SK-N-SH (cell line): Measurements from ENCODE around the gene SKA1. TPM values are rescaled to one million over a fixed set of nuclear protein-coding genes. Genes with fewer than 3 reads are reported as not detected.
"Not testable (repeated sequence)": the region's sequence is repeated elsewhere in the genome, so short reads cannot be mapped to it uniquely, and the experiment has no call there.

Experiments used
- CTCF ChIA-PET: fragments of 300-600, 350-600 bp; formaldehyde crosslinking; extraction: SDS; loops from one replicate; lab custom pipeline; 2021; lab: Yijun Ruan, JAX
- POLR2A ChIA-PET: fragments of 350-600 bp; sonication (Branson Sonifier 250); formaldehyde crosslinking; extraction: SDS; loops from one replicate; lab custom pipeline; 2020; ENCODE audit warnings: antibody characterized with exemption, inconsistent platforms; lab: Yijun Ruan, JAX
- DNase-seq: peaks from one replicate; pipeline ENCODE4 v3.0.0; 2012
- H2AFZ ChIP-seq: fragments of 200-600 bp; sonication (generic); 2 replicates; pipeline ENCODE4 v1.8.1; 2016; ENCODE audit warnings: antibody characterized with exemption, mild to moderate bottlenecking, low read depth
- H3F3A ChIP-seq: fragments of 200-600 bp; sonication (generic); replicated peaks from 2 replicates; pipeline ENCODE3; 2016; ENCODE audit warnings: antibody characterized with exemption, mild to moderate bottlenecking; ENCODE audit not compliant: insufficient read depth
- H3K27ac ChIP-seq, 2 experiments: fragments of 200-500 bp in 1 of 2; fragments of 200-600 bp in 1 of 2; sonication (Bioruptor generic) in 1 of 2; sonication (generic), shearing (Covaris generic) in 1 of 2; 2 replicates each; pipeline versions ENCODE4 v1.5.1 to v1.6.1; 2014 to 2016; ENCODE audit warnings: low read depth in 2 of 2, inconsistent platforms in 1 of 2, low read length in 1 of 2, mild to moderate bottlenecking in 1 of 2, mixed read lengths in 1 of 2
- H3K27me3 ChIP-seq: fragments of 200-600 bp; sonication (generic), shearing (Covaris generic); 2 replicates; pipeline ENCODE4 v1.6.1; 2016; ENCODE audit warnings: mixed run types; ENCODE audit not compliant: insufficient read depth
- H3K36me3 ChIP-seq, 2 experiments: fragments of 200-500 bp in 1 of 2; fragments of 200-600 bp in 1 of 2; sonication (Bioruptor generic) in 1 of 2; sonication (generic) in 1 of 2; replicated peaks in 1 of 2; 2 replicates each; pipeline versions ENCODE3 to v1.5.1; 2014 to 2016; ENCODE audit warnings: low read length in 1 of 2, mild to moderate bottlenecking in 1 of 2; ENCODE audit not compliant: insufficient read depth in 2 of 2, control insufficient read depth in 1 of 2
- H3K4me1 ChIP-seq, 2 experiments: fragments of 200-500 bp in 1 of 2; fragments of 200-600 bp in 1 of 2; sonication (Bioruptor generic) in 1 of 2; sonication (generic), shearing (Covaris generic) in 1 of 2; 2 replicates each; pipeline versions ENCODE4 v1.5.1 to v1.6.1; 2014 to 2016; ENCODE audit warnings: low read depth in 1 of 2, low read length in 1 of 2, mixed run types in 1 of 2; ENCODE audit not compliant: insufficient read depth in 2 of 2, control insufficient read depth in 1 of 2
- H3K4me2 ChIP-seq: fragments of 200-600 bp; sonication (generic), shearing (Covaris generic); 2 replicates; pipeline ENCODE4 v1.6.1; 2017; ENCODE audit warnings: mixed run types
- H3K4me3 ChIP-seq, 2 experiments: fragments of 200-500 bp in 1 of 2; fragments of 200-600 bp in 1 of 2; sonication (Bioruptor generic) in 1 of 2; sonication (generic), shearing (Covaris generic) in 1 of 2; 2 replicates each; pipeline versions ENCODE4 v1.5.1 to v1.8.1; 2014 to 2016; ENCODE audit warnings: low read depth in 2 of 2, inconsistent platforms in 1 of 2, low read length in 1 of 2, mild to moderate bottlenecking in 1 of 2, mixed read lengths in 1 of 2, moderate library complexity in 1 of 2
- H3K79me2 ChIP-seq: fragments of 200-600 bp; sonication (generic); 2 replicates; pipeline ENCODE4 v1.8.1; 2017; ENCODE audit warnings: mild to moderate bottlenecking; ENCODE audit not compliant: insufficient read depth
- H3K9ac ChIP-seq: fragments of 200-600 bp; sonication (generic); 2 replicates; pipeline ENCODE4 v1.6.1; 2017; ENCODE audit warnings: mixed run types
- H3K9me2 ChIP-seq: fragments of 200-600 bp; sonication (generic); 2 replicates; pipeline ENCODE4 v1.6.1; 2017; ENCODE audit warnings: mixed run types
- H3K9me3 ChIP-seq: fragments of 200-600 bp; sonication (generic); 2 replicates; pipeline ENCODE4 v1.6.1; 2017; ENCODE audit warnings: mixed run types, mild to moderate bottlenecking, moderate library complexity
- H4K20me1 ChIP-seq: fragments of 200-600 bp; sonication (generic); 2 replicates; pipeline ENCODE4 v1.6.1; 2017; ENCODE audit warnings: mild to moderate bottlenecking, mixed run types; ENCODE audit not compliant: insufficient read depth
- CHD2 ChIP-seq: fragments of 150-350 bp; IDR thresholded peaks from 2 replicates; pipeline ENCODE4 v1.6.1; 2018; ENCODE audit warnings: low read length; ENCODE audit not compliant: partially characterized antibody
- EZH2phosphoT487 ChIP-seq: fragments of 200-600 bp; sonication (generic); IDR thresholded peaks from 2 replicates; pipeline ENCODE4 v1.6.1; 2017; ENCODE audit warnings: low read depth, mixed run types, mild to moderate bottlenecking, antibody characterized with exemption, moderate library complexity, borderline replicate concordance
- FOXJ3 ChIP-seq: sonication (generic); formaldehyde crosslinking; IDR thresholded peaks from 2 replicates; pipeline ENCODE4 v1.5.1; 2020; ENCODE audit warnings: mild to moderate bottlenecking, missing genetic modification reagents
- GATA2 ChIP-seq: sonication (generic); formaldehyde crosslinking; IDR thresholded peaks from 2 replicates; pipeline ENCODE4 v1.5.0; 2020; ENCODE audit warnings: mild to moderate bottlenecking, missing genetic modification reagents
- IRF3 ChIP-seq: fragments of 150-350 bp; IDR thresholded peaks from 2 replicates; pipeline ENCODE4 v1.6.1; 2016; ENCODE audit warnings: mild to moderate bottlenecking, low read depth, low read length
- MEF2A ChIP-seq: IDR thresholded peaks from 2 replicates; pipeline ENCODE4 v1.4.0; 2012; ENCODE audit warnings: low read depth, borderline replicate concordance
- POLR2AphosphoS5 ChIP-seq: IDR thresholded peaks from 2 replicates; pipeline ENCODE4 v1.6.1; 2012; ENCODE audit warnings: low read depth, low read length
- RCOR1 ChIP-seq: fragments of 150-350 bp; IDR thresholded peaks from 2 replicates; pipeline ENCODE4 v1.6.1; 2017; ENCODE audit warnings: antibody characterized with exemption, low read length
- RFX5 ChIP-seq: IDR thresholded peaks from 2 replicates; pipeline ENCODE4 v1.6.1; 2012; ENCODE audit warnings: mild to moderate bottlenecking, improper control_type of control experiment, low read length
- RXRA ChIP-seq: IDR thresholded peaks from 2 replicates; pipeline ENCODE4 v1.4.0; 2012; ENCODE audit warnings: low read depth, mild to moderate bottlenecking, borderline replicate concordance
- TAF1 ChIP-seq: IDR thresholded peaks from 2 replicates; pipeline ENCODE4 v1.6.1; 2012; ENCODE audit warnings: low read depth, mild to moderate bottlenecking, low read length, moderate library complexity, borderline replicate concordance
- TEAD4 ChIP-seq: IDR thresholded peaks from 2 replicates; pipeline ENCODE4 v1.4.0; 2012; ENCODE audit warnings: mild to moderate bottlenecking, borderline replicate concordance; ENCODE audit not compliant: insufficient read depth
- ZBTB33 ChIP-seq: IDR thresholded peaks from 2 replicates; pipeline ENCODE4 v1.4.0; 2012; ENCODE audit warnings: low read depth, borderline replicate concordance
- WGBS: methylation state at CpG from one replicate; pipeline ENCODE4 v1.1.6; 2017; ENCODE audit warnings: low lambda C conversion rate; 5-methylcytosine and 5-hydroxymethylcytosine counted together
- polyA plus RNA-seq, 3 experiments: library from polyadenylated mRNA; depleted of rRNA; stranded (reverse); fragments of >200 nt; gene quantifications; 2 replicates each; pipeline ENCODE4 v1.2.3, GENCODE V29; 2012

The SKA1 gene
- polyA plus RNA-seq, 1 of the 3 experiments (the other 2 are of a cell fraction) = 4.5 TPM

- H2AFZ ChIP-seq = no peak overlapping the region
- ChIA-PET CTCF (interaction anchor here (1.3 kb wide), 1 partner anchor 10 kb away, joined by 4 read pairs; no protein-coding TSS in a partner anchor), POLR2A (no interaction called here)
- H3K36me3 ChIP-seq = no peaks in the 10 kb centered on the region
- H3K9me3 ChIP-seq = no peaks in the 10 kb centered on the region
- no peaks in the 10 kb centered on the region for H3K9me2 ChIP-seq
- 10% methylated on average over 1 of the region's 1 CpG for WGBS
- no peaks in the 10 kb centered on the region for H3K79me2 ChIP-seq
- H3K4me1 ChIP-seq = peaks cover 0 to 8% of the 10 kb centered on the region in 2 experiments; a peak in 2 of 4 replicates
- no peak overlapping the region for H3K4me3 ChIP-seq
- H3K9ac ChIP-seq = no peak overlapping the region
- DNase-seq = peak; percentile 67
- H3F3A ChIP-seq = no peaks in the 10 kb centered on the region
- TF ChIP-seq FOXJ3 (peak; percentile 63; the same call in 1 of the 2 replicates), IRF3 (no peak), RCOR1 (peak; percentile 90), MEF2A (no peak), ZBTB33 (no peak), EZH2phosphoT487 (no peak), RXRA (no peak), POLR2AphosphoS5 (no peak), GATA2 (CRISPR knock-in tag) (peak; percentile 78), TAF1 (no peak), CHD2 (no peak)
- no peak overlapping the region for H3K4me2 ChIP-seq
- no peak overlapping the region for H3K27ac ChIP-seq
- no peaks in the 10 kb centered on the region for H3K27me3 ChIP-seq
- no peaks in the 10 kb centered on the region for H4K20me1 ChIP-seq
Measured at GRCh38 chr18:50398947-50399346, 24.1 kb downstream of the SKA1 start.

GRCh38 chr18:50399582-50399981, 24.7 kb downstream of the SKA1 start:
- peak; percentile 24 for DNase-seq
- no peaks in the 10 kb centered on the region for H4K20me1 ChIP-seq
- H3F3A ChIP-seq = no peaks in the 10 kb centered on the region
- H3K4me2 ChIP-seq = no peak overlapping the region
- no peaks in the 10 kb centered on the region for H3K79me2 ChIP-seq
- no peak overlapping the region for H3K4me3 ChIP-seq
- CTCF ChIA-PET = interaction anchor here (0.6 to 1.3 kb wide), 2 partner anchors 10 to 234 kb away, joined by 3 to 4 read pairs; no protein-coding TSS in a partner anchor
- peaks cover 0 to 8% of the 10 kb centered on the region in 2 experiments; a peak in 2 of 4 replicates for H3K4me1 ChIP-seq
- TF ChIP-seq RXRA (no peak), TEAD4 (no peak), RFX5 (no peak)
- TF ChIP-seq, all 33 proteins: peak for 0
- no peaks in the 10 kb centered on the region for H3K27me3 ChIP-seq
- no peaks in the 10 kb centered on the region for H3K9me3 ChIP-seq
- H3K9ac ChIP-seq = no peak overlapping the region
- no peaks in the 10 kb centered on the region for H3K9me2 ChIP-seq
- 71% methylated on average over 4 of the region's 4 CpGs for WGBS
- no peak overlapping the region for H3K27ac ChIP-seq
- POLR2A ChIA-PET = no interaction called here
- H3K36me3 ChIP-seq = no peaks in the 10 kb centered on the region
- H2AFZ ChIP-seq = no peak overlapping the region

- H3K79me2 ChIP-seq, H3K9ac ChIP-seq, H3K9me2 ChIP-seq, H4K20me1 ChIP-seq, DNase-seq, CTCF ChIA-PET, H3K36me3 ChIP-seq, H3K27ac ChIP-seq, H3K4me1 ChIP-seq, H3K4me3 ChIP-seq, H3K27me3 ChIP-seq, H3F3A ChIP-seq, H3K9me3 ChIP-seq, H2AFZ ChIP-seq, POLR2A ChIA-PET, H3K4me2 ChIP-seq: not testable (repeated sequence)
- WGBS = 85% methylated on average over 5 of the region's 5 CpGs
Measured at GRCh38 chr18:50400438-50400837, 25.6 kb downstream of the SKA1 start.
